Measurements from ENCODE around the gene KCNC1. TPM values are rescaled to one million over a fixed set of nuclear protein-coding genes. Genes with fewer than 3 reads are reported as not detected.

Gene KCNC1
- polyA plus RNA-seq, 1 donor from 2014 or later = 8.9 TPM

DNA sequence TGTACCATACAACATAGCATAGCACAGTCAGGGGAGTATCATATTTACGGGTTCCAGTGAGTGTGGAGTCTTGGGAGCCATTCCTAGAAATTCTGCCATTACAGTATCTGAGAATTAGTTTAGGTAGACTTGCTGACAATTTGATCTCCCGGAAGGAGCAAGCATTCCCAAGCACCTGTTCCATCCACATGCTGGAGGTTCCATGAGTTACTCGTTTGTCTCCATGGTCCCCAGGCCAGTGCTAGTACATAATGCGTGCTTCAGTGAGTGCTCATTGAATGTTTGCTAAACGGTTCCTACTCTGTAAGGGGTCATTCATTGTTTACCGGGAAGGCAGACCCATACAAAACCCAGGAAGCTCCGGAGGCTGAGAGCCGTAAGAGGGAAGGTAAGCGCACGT is 42.6 kb upstream of the KCNC1 start:
- H4K20me1 ChIP-seq (ENCODE audit: insufficient read depth) = no peaks in the 10 kb centered on the region
- no peaks in the 10 kb centered on the region for H3F3A ChIP-seq (ENCODE audit: insufficient read depth, low read length, poor library complexity, severe bottlenecking)
- H3K4me2 ChIP-seq (ENCODE audit: low read length) = no peak overlapping the region
- no peak overlapping the region for H2AFZ ChIP-seq (ENCODE audit: low read depth, low read length)
- H3K9me3 ChIP-seq (ENCODE audit: low read length) = no peaks in the 10 kb centered on the region
- H3K9me2 ChIP-seq (ENCODE audit: insufficient read depth, low read length) = no peaks in the 10 kb centered on the region
- no peaks in the 10 kb centered on the region for H3K36me3 ChIP-seq (ENCODE audit: insufficient read depth, low read length)
- peaks cover 19% of the 10 kb centered on the region for H3K27me3 ChIP-seq (ENCODE audit: insufficient read depth, low read depth, low read length)
- H3K4me3 ChIP-seq (ENCODE audit: low read length) = no peak overlapping the region
- no peaks in the 10 kb centered on the region for H3K79me2 ChIP-seq (replicated peaks; ENCODE audit: insufficient read depth, low read length)
- TF ChIP-seq TAF1 (IDR thresholded peaks at IDR 0.05; ENCODE audit: low read depth) (no peak), EP300 (conservative IDR thresholded peaks at IDR 0.05; ENCODE audit: poor library complexity, severe bottlenecking) (no peak), POLR2AphosphoS5 (IDR thresholded peaks at IDR 0.05) (no peak)
- TF ChIP-seq, protein P1, sequence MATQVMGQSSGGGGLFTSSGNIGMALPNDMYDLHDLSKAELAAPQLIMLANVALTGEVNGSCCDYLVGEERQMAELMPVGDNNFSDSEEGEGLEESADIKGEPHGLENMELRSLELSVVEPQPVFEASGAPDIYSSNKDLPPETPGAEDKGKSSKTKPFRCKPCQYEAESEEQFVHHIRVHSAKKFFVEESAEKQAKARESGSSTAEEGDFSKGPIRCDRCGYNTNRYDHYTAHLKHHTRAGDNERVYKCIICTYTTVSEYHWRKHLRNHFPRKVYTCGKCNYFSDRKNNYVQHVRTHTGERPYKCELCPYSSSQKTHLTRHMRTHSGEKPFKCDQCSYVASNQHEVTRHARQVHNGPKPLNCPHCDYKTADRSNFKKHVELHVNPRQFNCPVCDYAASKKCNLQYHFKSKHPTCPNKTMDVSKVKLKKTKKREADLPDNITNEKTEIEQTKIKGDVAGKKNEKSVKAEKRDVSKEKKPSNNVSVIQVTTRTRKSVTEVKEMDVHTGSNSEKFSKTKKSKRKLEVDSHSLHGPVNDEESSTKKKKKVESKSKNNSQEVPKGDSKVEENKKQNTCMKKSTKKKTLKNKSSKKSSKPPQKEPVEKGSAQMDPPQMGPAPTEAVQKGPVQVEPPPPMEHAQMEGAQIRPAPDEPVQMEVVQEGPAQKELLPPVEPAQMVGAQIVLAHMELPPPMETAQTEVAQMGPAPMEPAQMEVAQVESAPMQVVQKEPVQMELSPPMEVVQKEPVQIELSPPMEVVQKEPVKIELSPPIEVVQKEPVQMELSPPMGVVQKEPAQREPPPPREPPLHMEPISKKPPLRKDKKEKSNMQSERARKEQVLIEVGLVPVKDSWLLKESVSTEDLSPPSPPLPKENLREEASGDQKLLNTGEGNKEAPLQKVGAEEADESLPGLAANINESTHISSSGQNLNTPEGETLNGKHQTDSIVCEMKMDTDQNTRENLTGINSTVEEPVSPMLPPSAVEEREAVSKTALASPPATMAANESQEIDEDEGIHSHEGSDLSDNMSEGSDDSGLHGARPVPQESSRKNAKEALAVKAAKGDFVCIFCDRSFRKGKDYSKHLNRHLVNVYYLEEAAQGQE (IDR thresholded peaks at IDR 0.05; ENCODE audit: borderline replicate concordance) = no peak
- TF ChIP-seq, protein P2, sequence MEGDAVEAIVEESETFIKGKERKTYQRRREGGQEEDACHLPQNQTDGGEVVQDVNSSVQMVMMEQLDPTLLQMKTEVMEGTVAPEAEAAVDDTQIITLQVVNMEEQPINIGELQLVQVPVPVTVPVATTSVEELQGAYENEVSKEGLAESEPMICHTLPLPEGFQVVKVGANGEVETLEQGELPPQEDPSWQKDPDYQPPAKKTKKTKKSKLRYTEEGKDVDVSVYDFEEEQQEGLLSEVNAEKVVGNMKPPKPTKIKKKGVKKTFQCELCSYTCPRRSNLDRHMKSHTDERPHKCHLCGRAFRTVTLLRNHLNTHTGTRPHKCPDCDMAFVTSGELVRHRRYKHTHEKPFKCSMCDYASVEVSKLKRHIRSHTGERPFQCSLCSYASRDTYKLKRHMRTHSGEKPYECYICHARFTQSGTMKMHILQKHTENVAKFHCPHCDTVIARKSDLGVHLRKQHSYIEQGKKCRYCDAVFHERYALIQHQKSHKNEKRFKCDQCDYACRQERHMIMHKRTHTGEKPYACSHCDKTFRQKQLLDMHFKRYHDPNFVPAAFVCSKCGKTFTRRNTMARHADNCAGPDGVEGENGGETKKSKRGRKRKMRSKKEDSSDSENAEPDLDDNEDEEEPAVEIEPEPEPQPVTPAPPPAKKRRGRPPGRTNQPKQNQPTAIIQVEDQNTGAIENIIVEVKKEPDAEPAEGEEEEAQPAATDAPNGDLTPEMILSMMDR (IDR thresholded peaks at IDR 0.05; ENCODE audit: poor library complexity, severe bottlenecking) = no peak
- no peak overlapping the region for H3K9ac ChIP-seq (ENCODE audit: low read length)
- H3K27ac ChIP-seq (ENCODE audit: low read length) = no peak overlapping the region

DNA sequence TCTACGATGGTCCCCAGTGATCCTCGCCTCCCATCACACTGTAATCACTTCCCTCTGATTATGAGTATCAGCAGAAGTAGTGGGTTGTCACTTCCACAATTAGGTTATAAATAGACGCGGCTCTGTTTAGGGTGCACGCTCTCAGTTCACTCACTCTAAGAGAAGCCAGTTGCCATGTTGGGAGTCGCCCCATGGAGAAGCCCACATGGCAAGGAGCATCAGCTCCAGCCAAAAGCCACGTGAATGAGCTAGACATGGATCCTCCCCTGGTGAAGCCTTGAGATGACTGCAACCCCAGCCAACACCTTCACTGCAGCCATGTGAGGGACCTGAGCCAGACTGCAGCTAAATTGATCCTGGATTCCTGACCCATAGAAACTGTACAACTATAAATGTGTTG is 41.6 kb upstream of the KCNC1 start:
- Histone ChIP-seq H3K27me3 (ENCODE audit: insufficient read depth, low read depth, low read length) (peaks cover 21% of the 10 kb centered on the region), H3K9me2 (ENCODE audit: insufficient read depth, low read length) (no peaks in the 10 kb centered on the region), H2AFZ (ENCODE audit: low read depth, low read length) (no peak overlapping the region), H3K27ac (ENCODE audit: low read length) (no peak overlapping the region), H3F3A (ENCODE audit: insufficient read depth, low read length, poor library complexity, severe bottlenecking) (no peaks in the 10 kb centered on the region), H3K4me2 (ENCODE audit: low read length) (no peak overlapping the region), H4K20me1 (ENCODE audit: insufficient read depth) (no peaks in the 10 kb centered on the region), H3K4me3 (ENCODE audit: low read length) (no peak overlapping the region), H3K79me2 (replicated peaks; ENCODE audit: insufficient read depth, low read length) (no peaks in the 10 kb centered on the region), H3K36me3 (ENCODE audit: insufficient read depth, low read length) (no peaks in the 10 kb centered on the region), H3K9ac (ENCODE audit: low read length) (no peak overlapping the region), H3K9me3 (ENCODE audit: low read length) (no peaks in the 10 kb centered on the region)
- TF ChIP-seq SMC3 (conservative IDR thresholded peaks at IDR 0.05; ENCODE audit: poor library complexity) = no peak
- TF ChIP-seq EP300 (conservative IDR thresholded peaks at IDR 0.05; ENCODE audit: poor library complexity, severe bottlenecking) = no peak
- no peak for TF ChIP-seq RAD21 (conservative IDR thresholded peaks at IDR 0.05)
- no peak for TF ChIP-seq POLR2AphosphoS5 (IDR thresholded peaks at IDR 0.05)
- no peak for TF ChIP-seq EZH2 (IDR thresholded peaks at IDR 0.05; ENCODE audit: borderline replicate concordance, insufficient read depth, low read length, poor library complexity, severe bottlenecking)
- TF ChIP-seq, protein P2 (IDR thresholded peaks at IDR 0.05; ENCODE audit: poor library complexity, severe bottlenecking) = no peak
- TF ChIP-seq, protein P1 (IDR thresholded peaks at IDR 0.05; ENCODE audit: borderline replicate concordance) = no peak
- no peak for TF ChIP-seq MXI1 (conservative IDR thresholded peaks at IDR 0.05; ENCODE audit: poor library complexity, severe bottlenecking)
- TF ChIP-seq TAF1 (IDR thresholded peaks at IDR 0.05; ENCODE audit: low read depth) = no peak
